ENCODE results near the gene MEN1. TPM values are rescaled to one million over a fixed set of nuclear protein-coding genes. Genes with fewer than 3 reads are reported as not detected.

Gene MEN1
- total RNA-seq, 1 experiment from 2014 or later, result 54.5 TPM

DNA sequence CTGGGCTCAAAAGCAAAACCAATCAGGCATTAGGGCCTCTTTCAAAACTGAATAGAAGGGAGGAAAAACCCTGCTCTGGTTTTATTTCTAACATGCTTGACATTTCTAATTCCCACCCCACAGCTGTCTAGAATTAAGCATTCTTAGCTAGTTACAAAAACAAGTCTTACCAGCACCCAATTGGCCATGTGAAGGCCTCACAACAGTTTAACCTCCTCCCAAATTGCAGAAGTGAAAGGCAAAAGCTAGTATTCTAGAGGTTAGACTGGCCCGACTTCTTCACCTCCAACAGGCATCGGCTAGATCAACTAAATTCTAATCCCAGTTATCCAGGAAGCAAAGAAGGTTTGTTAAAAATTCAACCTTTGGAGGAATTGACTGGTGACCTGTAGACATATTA lies 38.5 kb downstream of the MEN1 start:
- Histone ChIP-seq H3K27ac (ENCODE audit: low read length) (no peak overlapping the region), H3K36me3 (ENCODE audit: control insufficient read depth, insufficient read depth, low read length) (peaks cover 93% of the 10 kb centered on the region), H3K4me3 (ENCODE audit: low read depth in 2 of 2, low read length in 2 of 2) (no peak overlapping the region), H3K9me3 (ENCODE audit: control insufficient read depth, insufficient read depth, low read depth, low read length) (no peaks in the 10 kb centered on the region), H3K4me1 (ENCODE audit: control insufficient read depth, insufficient read depth, low read length) (peaks cover 13% of the 10 kb centered on the region), H3K27me3 (ENCODE audit: control insufficient read depth, insufficient read depth, low read length) (no peaks in the 10 kb centered on the region)
- POLR2A ChIA-PET, result interaction anchor here (0.8 kb wide), 1 partner anchor 557 kb away, joined by 4 read pairs; no protein-coding TSS in a partner anchor
- ATAC-seq (no peak), DNase-seq (ENCODE audit: low read depth, low spot score) (no peak)
- CTCF ChIA-PET, result interaction anchor here (0.6 kb wide), 1 partner anchor 11 kb away, joined by 10 read pairs; no protein-coding TSS in a partner anchor
- TF ChIP-seq, protein P1, sequence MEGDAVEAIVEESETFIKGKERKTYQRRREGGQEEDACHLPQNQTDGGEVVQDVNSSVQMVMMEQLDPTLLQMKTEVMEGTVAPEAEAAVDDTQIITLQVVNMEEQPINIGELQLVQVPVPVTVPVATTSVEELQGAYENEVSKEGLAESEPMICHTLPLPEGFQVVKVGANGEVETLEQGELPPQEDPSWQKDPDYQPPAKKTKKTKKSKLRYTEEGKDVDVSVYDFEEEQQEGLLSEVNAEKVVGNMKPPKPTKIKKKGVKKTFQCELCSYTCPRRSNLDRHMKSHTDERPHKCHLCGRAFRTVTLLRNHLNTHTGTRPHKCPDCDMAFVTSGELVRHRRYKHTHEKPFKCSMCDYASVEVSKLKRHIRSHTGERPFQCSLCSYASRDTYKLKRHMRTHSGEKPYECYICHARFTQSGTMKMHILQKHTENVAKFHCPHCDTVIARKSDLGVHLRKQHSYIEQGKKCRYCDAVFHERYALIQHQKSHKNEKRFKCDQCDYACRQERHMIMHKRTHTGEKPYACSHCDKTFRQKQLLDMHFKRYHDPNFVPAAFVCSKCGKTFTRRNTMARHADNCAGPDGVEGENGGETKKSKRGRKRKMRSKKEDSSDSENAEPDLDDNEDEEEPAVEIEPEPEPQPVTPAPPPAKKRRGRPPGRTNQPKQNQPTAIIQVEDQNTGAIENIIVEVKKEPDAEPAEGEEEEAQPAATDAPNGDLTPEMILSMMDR (IDR thresholded peaks at IDR 0.05), result no peak
- TF ChIP-seq SIN3A (IDR thresholded peaks at IDR 0.05; ENCODE audit: borderline replicate concordance, insufficient read depth, low read depth, low read length) (no peak), REST (IDR thresholded peaks at IDR 0.05; ENCODE audit: insufficient read depth in 1 of 2, low read depth in 2 of 2, low read length in 1 of 2) (no peak), POLR2AphosphoS5 (IDR thresholded peaks at IDR 0.05; ENCODE audit: low read depth, low read length) (no peak), TCF7L2 (IDR thresholded peaks at IDR 0.05; ENCODE audit: low read depth, low read length) (no peak)
- no TSS peak for BruUV-seq (replicated peaks)
- intact Hi-C loops (cut with micrococcal nuclease; ENCODE audit: unreplicated experiment), result no loop called here
- in situ Hi-C loops (cut with HindIII; ENCODE audit: low pct_unique_long_range_greater_than_20kb, low sequenced_read_pairs), result no loop called here

- TF ChIP-seq POLR2AphosphoS5 (IDR thresholded peaks at IDR 0.05; ENCODE audit: low read depth, low read length) (no peak), TCF7L2 (IDR thresholded peaks at IDR 0.05; ENCODE audit: low read depth, low read length) (no peak), REST (IDR thresholded peaks at IDR 0.05; ENCODE audit: insufficient read depth in 1 of 2, low read depth in 2 of 2, low read length in 1 of 2) (no peak), SIN3A (IDR thresholded peaks at IDR 0.05; ENCODE audit: borderline replicate concordance, insufficient read depth, low read depth, low read length) (no peak)
- TF ChIP-seq, protein P1 (IDR thresholded peaks at IDR 0.05), result no peak
- no peak for ATAC-seq
- no peak overlapping the region for H3K4me3 ChIP-seq (ENCODE audit: low read depth in 2 of 2, low read length in 2 of 2)
- intact Hi-C loops (cut with micrococcal nuclease; ENCODE audit: unreplicated experiment), result no loop called here
- no peaks in the 10 kb centered on the region for H3K27me3 ChIP-seq (ENCODE audit: control insufficient read depth, insufficient read depth, low read length)
- H3K9me3 ChIP-seq (ENCODE audit: control insufficient read depth, insufficient read depth, low read depth, low read length), result no peaks in the 10 kb centered on the region
- POLR2A ChIA-PET, result no interaction called here
- BruUV-seq (replicated peaks), result no TSS peak
- no peaks in the 10 kb centered on the region for H3K4me1 ChIP-seq (ENCODE audit: control insufficient read depth, insufficient read depth, low read length)
- CTCF ChIA-PET, result no interaction called here
- H3K36me3 ChIP-seq (ENCODE audit: control insufficient read depth, insufficient read depth, low read length), result peaks cover 78% of the 10 kb centered on the region
- in situ Hi-C loops (cut with HindIII; ENCODE audit: low pct_unique_long_range_greater_than_20kb, low sequenced_read_pairs), result no loop called here
- no peak overlapping the region for H3K27ac ChIP-seq (ENCODE audit: low read length)
- no peak for DNase-seq (ENCODE audit: low read depth, low spot score)
Observed at GRCh38 chr11:64770120-64770519, 40.2 kb downstream of the MEN1 start.

All from Panc1 (cell line).